OCI-LY7 (cell line): Measurements from ENCODE around the gene HMBS. TPM values are rescaled to one million over a fixed set of nuclear protein-coding genes. Genes with fewer than 3 reads are reported as not detected.

Experiments
- BruUV-seq: library from RNA; stranded (reverse); fragments of 400-500 nt; replicated peaks from 2 replicates; lab custom pipeline; 2021; lab: Mats Ljungman, UMichigan
- CTCF ChIA-PET: fragments of 300-600 bp; sonication (Branson Sonifier 250); formaldehyde crosslinking; loops from one replicate; lab custom pipeline; 2022; ENCODE audit warnings: antibody characterized with exemption; ENCODE audit not compliant: unreplicated experiment; lab: Charles Lee
- POLR2A ChIA-PET: fragments of 300-600 bp; sonication (Branson Sonifier 250); formaldehyde crosslinking; loops from one replicate; lab custom pipeline; 2022; ENCODE audit warnings: antibody characterized with exemption; lab: Charles Lee
- DNase-seq: peaks from one replicate; pipeline ENCODE4 v3.0.0-alpha.2; 2015; ENCODE audit warnings: low spot score
- H2AFZ ChIP-seq: fragments of 200-600 bp; sonication (generic), shearing (Covaris generic); 2 replicates; pipeline ENCODE4 v1.6.1; 2014; ENCODE audit warnings: mild to moderate bottlenecking, antibody characterized with exemption, low read length, moderate library complexity
- H3K27ac ChIP-seq: fragments of 200-600 bp; sonication (generic); 2 replicates; pipeline ENCODE4 v1.5.1; 2014; ENCODE audit warnings: mixed run types, low read depth, mild to moderate bottlenecking, moderate library complexity, low read length, inconsistent platforms; ENCODE audit not compliant: poor library complexity, severe bottlenecking
- H3K36me3 ChIP-seq: fragments of 200-600 bp; sonication (generic); 2 replicates; pipeline ENCODE4 v1.6.1; 2014; ENCODE audit warnings: mild to moderate bottlenecking, antibody characterized with exemption, low read length, moderate library complexity, mixed read lengths; ENCODE audit not compliant: insufficient read depth
- H3K4me1 ChIP-seq: fragments of 200-600 bp; sonication (generic); 2 replicates; pipeline ENCODE4 v1.5.1; 2014; ENCODE audit warnings: mild to moderate bottlenecking, low read length; ENCODE audit not compliant: insufficient read depth, poor library complexity, severe bottlenecking
- H3K4me2 ChIP-seq: fragments of 200-600 bp; sonication (generic); 2 replicates; pipeline ENCODE4 v1.6.1; 2014; ENCODE audit warnings: mild to moderate bottlenecking, low read length
- H3K4me3 ChIP-seq: fragments of 200-600 bp; sonication (generic); 2 replicates; pipeline ENCODE4 v1.5.1; 2014; ENCODE audit warnings: mild to moderate bottlenecking, low read depth, low read length; ENCODE audit not compliant: poor library complexity, severe bottlenecking
- H3K79me2 ChIP-seq: fragments of 200-600 bp; sonication (generic); 2 replicates; pipeline ENCODE4 v1.6.1; 2016; ENCODE audit warnings: low read depth, mild to moderate bottlenecking, low read length, moderate library complexity, mixed read lengths; ENCODE audit not compliant: insufficient read depth
- H3K9me2 ChIP-seq: fragments of 200-600 bp; sonication (generic); 2 replicates; pipeline ENCODE4 v1.6.1; 2016; ENCODE audit warnings: mild to moderate bottlenecking, low read length, mixed read lengths; ENCODE audit not compliant: insufficient read depth
- H3K9me3 ChIP-seq: fragments of 200-600 bp; sonication (generic); 2 replicates; pipeline ENCODE4 v1.6.1; 2014; ENCODE audit warnings: mild to moderate bottlenecking, mixed run types, low read length, mixed read lengths
- H4K20me1 ChIP-seq: fragments of 200-600 bp; sonication (generic); 2 replicates; pipeline ENCODE4 v1.6.1; 2014; ENCODE audit warnings: mild to moderate bottlenecking, antibody characterized with exemption, low read length, moderate library complexity, mixed read lengths; ENCODE audit not compliant: insufficient read depth
- CTCF ChIP-seq: fragments of 200-600 bp; sonication (generic); conservative IDR thresholded peaks from 2 replicates; pipeline ENCODE4 v1.5.1; 2014; ENCODE audit warnings: mild to moderate bottlenecking, antibody characterized with exemption, low read length, moderate library complexity, mixed read lengths
- EZH2phosphoT487 ChIP-seq: fragments of 200-600 bp; sonication (generic); IDR thresholded peaks from 2 replicates; pipeline ENCODE4 v1.6.1; 2018; ENCODE audit warnings: low read depth, borderline replicate concordance, mild to moderate bottlenecking, mixed run types, antibody characterized with exemption, low read length, moderate library complexity, mixed read lengths
- intact Hi-C: fragments of 100-400 bp; cut with micrococcal nuclease; formaldehyde crosslinking; loops from one replicate; pipeline ENCODE4 v1.10.0; 2022; ENCODE audit not compliant: unreplicated experiment
- total RNA-seq, 2 experiments: library from RNA; depleted of rRNA in 1 of 2; stranded (reverse); fragments of >200 nt in 1 of 2; shearing (Covaris generic) in 1 of 2; gene quantifications; 2 replicates each; pipeline ENCODE4 v1.2.3, GENCODE V29; 2014 to 2022

HMBS gene
- total RNA-seq, 2 experiments from 2014 or later = 12.2 to 50.0 TPM

- CTCF ChIA-PET = no interaction called here
These were observed 42.7 kb upstream of the HMBS start for GRCh38 chr11:119041821-119042514.

DNA sequence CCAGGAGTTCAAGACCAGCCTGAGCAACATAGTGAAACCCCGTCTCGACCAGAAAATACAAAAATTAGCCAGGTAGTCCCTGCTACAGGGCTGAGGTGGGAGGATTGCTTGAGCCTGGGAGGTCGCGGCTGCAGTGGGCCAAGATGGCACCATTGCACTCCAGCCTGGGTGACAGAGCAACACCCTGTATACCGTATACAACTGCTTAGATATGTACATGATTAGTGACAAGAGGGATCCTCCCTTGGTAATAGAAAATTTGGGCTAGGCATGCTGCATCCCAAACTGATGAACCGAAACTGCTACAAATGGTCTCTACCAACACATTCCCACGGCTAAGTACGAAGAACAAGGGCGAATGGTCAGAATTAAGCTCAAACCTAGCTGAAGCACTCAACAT is 41.8 kb upstream of the HMBS start:
- no peaks in the 10 kb centered on the region for H3K9me3 ChIP-seq
- no peaks in the 10 kb centered on the region for H3K9me2 ChIP-seq
- CTCF ChIA-PET = no interaction called here
- H3K4me3 ChIP-seq = no peak overlapping the region
- TF ChIP-seq CTCF (no peak), EZH2phosphoT487 (no peak)
- POLR2A ChIA-PET = interaction anchor here (0.6 to 0.7 kb wide), 3 partner anchors 18 to 278 kb away, joined by 4 to 5 read pairs (median 4); no protein-coding TSS in a partner anchor
- no peak overlapping the region for H3K4me2 ChIP-seq
- H3K36me3 ChIP-seq = peaks cover 32% of the 10 kb centered on the region
- H3K27ac ChIP-seq = no peak overlapping the region
- no peaks in the 10 kb centered on the region for H4K20me1 ChIP-seq
- DNase-seq = no peak
- BruUV-seq = no TSS peak
- intact Hi-C loops = no loop called here
- no peaks in the 10 kb centered on the region for H3K4me1 ChIP-seq
- H3K79me2 ChIP-seq = no peaks in the 10 kb centered on the region
- H2AFZ ChIP-seq = no peak overlapping the region

More at GRCh38 chr11:119041821-119042514, 42.7 kb upstream of the HMBS start:
- no peak overlapping the region for H3K4me2 ChIP-seq
- H3K4me1 ChIP-seq = no peaks in the 10 kb centered on the region
- no peaks in the 10 kb centered on the region for H3K9me2 ChIP-seq
- intact Hi-C loops = no loop called here
- TF ChIP-seq EZH2phosphoT487 = no peak
- TF ChIP-seq CTCF = no peak
- no peak overlapping the region for H3K27ac ChIP-seq
- no peaks in the 10 kb centered on the region for H4K20me1 ChIP-seq
- no peak overlapping the region for H2AFZ ChIP-seq
- no peaks in the 10 kb centered on the region for H3K9me3 ChIP-seq
- DNase-seq = no peak
- POLR2A ChIA-PET = interaction anchor here (0.6 to 1.4 kb wide), 4 partner anchors 14 to 279 kb away, joined by 4 to 6 read pairs (median 4); partner anchors contain the start of gene HYOU1
- no peaks in the 10 kb centered on the region for H3K79me2 ChIP-seq
- peaks cover 23% of the 10 kb centered on the region for H3K36me3 ChIP-seq
- H3K4me3 ChIP-seq = no peak overlapping the region
- no TSS peak for BruUV-seq

DNA sequence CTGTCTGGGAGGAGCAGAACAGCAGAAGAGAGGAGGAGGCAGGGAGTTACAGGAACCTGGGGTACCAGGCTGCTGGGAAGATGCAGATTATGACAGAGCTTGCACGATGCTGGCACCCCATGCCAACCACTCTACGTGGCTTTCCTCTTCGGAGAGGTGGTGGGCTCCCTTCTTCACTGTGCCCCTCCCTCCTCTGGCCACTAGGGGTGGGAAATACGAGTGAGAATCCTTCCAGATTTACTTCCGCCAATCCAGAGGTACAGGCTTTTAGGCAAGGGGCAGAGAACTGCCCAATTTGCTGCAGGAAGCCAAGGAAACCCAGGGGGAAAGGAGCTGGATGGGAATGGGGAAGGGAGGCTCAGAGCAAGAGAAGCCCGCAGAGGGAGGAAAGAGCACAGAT is 40.0 kb upstream of the HMBS start:
- Histone ChIP-seq H3K36me3 (peaks cover 50% of the 10 kb centered on the region), H3K9me2 (no peaks in the 10 kb centered on the region), H3K79me2 (no peaks in the 10 kb centered on the region), H4K20me1 (no peaks in the 10 kb centered on the region), H3K4me2 (no peak overlapping the region), H3K4me3 (no peak overlapping the region), H3K9me3 (no peaks in the 10 kb centered on the region), H3K4me1 (no peaks in the 10 kb centered on the region), H2AFZ (no peak overlapping the region), H3K27ac (no peak overlapping the region)
- ChIA-PET CTCF (no interaction called here), POLR2A (interaction anchor here (0.5 to 0.6 kb wide), 2 partner anchors 77 kb away, joined by 3 read pairs; partner anchors contain the start of gene HINFP)
- intact Hi-C loops = no loop called here
- TF ChIP-seq EZH2phosphoT487 (no peak), CTCF (peak; percentile 66)
- no peak for DNase-seq
- BruUV-seq = no TSS peak
